T47D (cell line): Measurements from ENCODE around the gene CBY1.
"Not testable (repeated sequence)": the region's sequence is repeated elsewhere in the genome, so short reads cannot be mapped to it uniquely, and the experiment has no call there.

Source experiments
- DNase-seq, 2 experiments: peaks; one replicate each; pipeline versions ENCODE4 v3.0.0 to v3.0.0-alpha.2; 2011 to 2012; ENCODE audit warnings: low read depth in 1 of 2, low spot score in 1 of 2
- JUND ChIP-seq: IDR thresholded peaks from 2 replicates; pipeline ENCODE4 v1.6.1; 2012; ENCODE audit warnings: low read depth
- in situ Hi-C: cut with HindIII; loops from 2 replicates; pipeline ENCODE4 v1.10.0; 2016; ENCODE audit warnings: low sequenced_read_pairs, low pct_unique_long_range_greater_than_20kb

Gene CBY1

GRCh38 chr22:38656256-38657044 lies at the start of gene CBY1, which contains the start of gene FAM227A:
TSS of gene CBY1 (plus strand) at chr22:38656638. CDS start at chr22:38668055, 11,417 bp downstream.
TSS of gene FAM227A (minus strand) at chr22:38656392. CDS start at chr22:38650168, 6,224 bp downstream.
- in situ Hi-C loops: no loop called here
- TF ChIP-seq JUND: no peak
- peak; percentile 89 to 95 for DNase-seq

DNA sequence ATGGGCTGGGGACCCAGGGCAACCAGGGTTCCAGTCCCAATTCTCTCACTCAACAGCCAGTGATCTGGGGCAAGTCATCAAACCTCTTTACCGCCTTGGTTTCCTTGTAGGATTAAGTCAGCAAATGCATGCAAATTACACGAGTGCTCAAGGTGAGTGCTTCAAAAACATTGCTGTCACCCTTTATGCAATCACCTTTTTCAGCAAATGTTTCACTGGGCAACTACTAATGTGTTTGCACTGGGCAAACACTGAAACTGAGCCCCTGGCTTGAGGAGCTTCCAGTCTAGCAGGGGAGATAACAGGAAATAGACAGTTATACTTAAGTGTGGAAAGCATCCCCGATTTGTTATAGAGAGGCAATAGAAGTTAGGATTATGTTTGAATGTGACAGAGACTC lies 48.8 kb upstream of the CBY1 start:
- no peak for DNase-seq
- no peak for TF ChIP-seq JUND
- in situ Hi-C loops: no loop called here

DNA sequence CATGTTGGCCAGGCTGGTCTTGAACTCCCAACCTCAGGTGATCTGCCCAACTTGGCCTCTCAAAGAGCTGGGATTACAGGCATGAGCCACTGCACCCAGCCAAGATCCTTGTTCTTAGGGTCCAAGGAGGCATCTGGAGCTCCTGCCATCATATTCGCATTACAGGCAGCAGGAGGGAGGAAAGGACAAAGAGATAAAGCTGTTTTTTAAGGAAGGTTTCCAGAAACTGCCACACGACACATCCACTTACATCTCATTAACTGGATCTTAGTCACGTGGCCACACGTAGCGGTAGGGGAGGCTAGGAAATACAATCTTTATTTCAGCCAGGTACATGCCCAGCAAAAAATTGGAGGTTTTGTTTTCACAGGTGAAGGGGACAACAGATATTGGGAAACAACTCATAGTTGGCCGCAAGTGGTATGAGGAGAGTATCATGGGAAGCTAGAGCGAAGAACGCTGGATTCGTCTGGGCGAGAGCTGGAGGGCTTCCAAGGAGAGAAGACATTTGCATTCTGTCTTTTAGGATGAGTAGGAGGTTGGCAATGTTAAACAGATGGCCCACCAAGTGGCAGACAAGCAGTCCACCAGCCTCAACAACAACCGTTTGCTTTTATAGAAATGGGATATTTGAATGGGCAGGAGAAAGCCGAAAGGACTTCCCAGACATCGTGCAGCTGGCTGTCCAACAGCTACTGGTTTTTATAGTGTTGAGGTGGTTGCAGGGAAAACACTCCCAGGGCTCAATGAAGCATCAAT lies 47.3 kb upstream of the CBY1 start:
- in situ Hi-C loops: no loop called here
- TF ChIP-seq JUND: no peak
- DNase-seq: no peak

- DNase-seq: no peak
- no peak for TF ChIP-seq JUND
- in situ Hi-C loops: no loop called here
Observed at GRCh38 chr22:38610234-38610633, 46.2 kb upstream of the CBY1 start.

DNA sequence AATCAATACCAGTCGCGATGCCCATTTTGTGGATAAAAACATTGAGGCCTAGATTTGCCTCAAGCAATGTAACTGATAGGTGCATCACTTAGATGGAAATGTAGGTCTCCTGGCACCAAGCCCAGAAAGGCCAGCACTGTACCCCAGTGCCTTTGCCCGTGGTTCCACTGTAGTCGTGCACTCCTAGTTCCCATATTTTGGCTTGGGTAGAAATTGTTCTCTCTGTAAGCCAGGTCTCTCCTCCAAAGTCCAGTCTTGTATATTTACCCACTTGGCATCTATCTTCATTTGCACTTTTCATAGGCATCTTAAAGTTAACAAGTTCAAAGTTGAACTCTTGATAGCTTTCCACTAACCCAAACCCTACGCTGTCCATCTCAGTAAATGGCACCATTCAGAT lies 44.9 kb upstream of the CBY1 start:
- in situ Hi-C loops: no loop called here
- TF ChIP-seq JUND: no peak
- no peak for DNase-seq

DNA sequence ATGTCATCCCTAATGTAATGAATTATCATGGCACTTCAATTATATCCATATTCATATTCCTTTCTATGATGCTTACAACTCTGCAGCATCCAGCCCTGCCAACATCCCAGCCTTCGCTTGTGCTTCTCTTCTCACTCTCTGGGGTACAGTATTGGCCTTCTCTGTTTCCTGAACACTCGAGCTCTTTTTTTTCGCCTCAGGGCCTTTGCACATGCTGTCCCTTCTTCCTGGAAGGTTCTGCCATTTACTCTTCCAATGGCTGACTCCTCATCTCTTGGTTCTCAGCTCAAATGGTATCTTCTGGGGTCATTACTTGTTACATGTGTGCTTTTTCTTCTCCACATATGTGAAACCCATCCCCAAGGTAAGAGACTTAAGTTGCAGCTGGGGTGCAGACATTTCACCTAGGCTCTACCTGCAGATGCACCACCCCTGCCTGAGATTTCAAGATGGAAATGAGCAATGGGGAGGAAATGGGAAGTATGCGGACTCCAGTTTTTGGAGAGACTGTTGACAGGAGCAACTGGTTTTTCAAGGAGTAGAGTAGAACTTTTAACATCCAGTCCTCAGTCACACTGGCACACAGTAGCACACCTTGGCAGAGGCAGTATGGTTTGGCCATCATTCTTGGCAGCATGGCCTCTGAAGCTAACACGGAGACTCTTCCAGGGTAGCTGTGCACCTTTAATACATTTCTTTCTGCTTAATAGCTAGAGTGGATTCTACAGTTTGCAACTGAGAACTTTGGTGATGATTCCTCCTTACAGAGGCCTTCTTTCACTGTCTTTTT lies 44.0 kb upstream of the CBY1 start:
- peak in 1 of 2 experiments; percentile 5 for DNase-seq
- in situ Hi-C loops: no loop called here

GRCh38 chr22:38613588-38613987 lies 42.9 kb upstream of the CBY1 start:
- DNase-seq: no peak
- in situ Hi-C loops: no loop called here
- no peak for TF ChIP-seq JUND

More for the DNA sequence above, 44.0 kb upstream of the CBY1 start:
- no peak for TF ChIP-seq JUND

- peak in 1 of 2 experiments; percentile 13 for DNase-seq
- TF ChIP-seq JUND: no peak
- in situ Hi-C loops: no loop called here
Observed at GRCh38 chr22:38614332-38615063, 41.9 kb upstream of the CBY1 start.

- DNase-seq, in situ Hi-C loops: not testable (repeated sequence)
Observed at GRCh38 chr22:38615064-38615405, 41.4 kb upstream of the CBY1 start.

DNA sequence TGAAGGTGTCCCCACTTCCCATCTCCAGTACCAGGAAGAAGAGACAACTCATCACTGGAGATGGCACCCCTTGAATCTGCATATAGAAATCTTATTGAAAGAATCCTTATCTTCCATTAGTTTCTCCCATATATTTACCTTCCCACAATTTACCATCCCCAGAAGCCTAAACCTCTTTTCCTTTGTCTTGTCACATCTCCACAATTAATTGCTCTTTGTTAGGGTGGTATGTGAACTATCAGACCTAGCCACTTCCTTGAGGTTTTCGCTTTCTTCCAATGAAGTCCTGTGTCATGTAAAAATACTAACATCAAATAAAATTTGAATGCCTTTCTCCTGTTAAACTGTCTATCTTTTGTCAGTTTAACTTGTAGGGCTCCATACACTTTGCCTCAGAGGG lies 38.2 kb upstream of the CBY1 start:
- no peak for TF ChIP-seq JUND
- DNase-seq: no peak
- in situ Hi-C loops: no loop called here

DNA sequence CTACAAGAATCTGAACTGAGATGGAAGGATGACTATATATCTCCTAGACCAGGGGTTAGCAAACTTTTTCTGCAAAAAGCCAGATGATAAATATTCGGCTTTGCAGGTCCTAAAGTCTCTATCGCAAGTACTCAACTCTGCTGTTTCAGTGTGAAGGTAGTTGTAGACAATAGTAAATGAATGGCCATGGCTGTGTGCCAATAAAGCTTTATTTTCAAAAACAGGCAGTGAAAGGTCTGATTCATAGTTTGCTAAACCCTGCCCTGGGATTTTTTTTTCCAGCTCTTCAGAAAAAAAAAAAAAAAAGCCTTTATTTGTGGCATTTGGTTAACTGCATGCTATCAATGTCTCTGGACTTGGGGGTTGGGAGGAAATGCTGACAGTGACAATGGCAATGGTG lies 37.8 kb upstream of the CBY1 start:
- no peak for TF ChIP-seq JUND
- DNase-seq: no peak
- in situ Hi-C loops: no loop called here

- in situ Hi-C loops: no loop called here
Observed at GRCh38 chr22:38623351-38623750, 33.1 kb upstream of the CBY1 start.

More at GRCh38 chr22:38623351-38623750, 33.1 kb upstream of the CBY1 start:
- TF ChIP-seq JUND: no peak
- no peak for DNase-seq
